GM10266 (cell line): ENCODE measurements around the gene CFLAR.

Experiments
- DNase-seq: peaks from one replicate; pipeline ENCODE4 v3.0.0; 2012; ENCODE audit errors: extremely low spot score
- TF ChIP-seq, protein P1 (sequence below): IDR thresholded peaks from 2 replicates; pipeline ENCODE4 v1.5.1; 2012; ENCODE audit warnings: mild to moderate bottlenecking, low read depth; ENCODE audit not compliant: control insufficient read depth, insufficient read depth; ENCODE audit errors: missing control alignments

Gene CFLAR

DNA sequence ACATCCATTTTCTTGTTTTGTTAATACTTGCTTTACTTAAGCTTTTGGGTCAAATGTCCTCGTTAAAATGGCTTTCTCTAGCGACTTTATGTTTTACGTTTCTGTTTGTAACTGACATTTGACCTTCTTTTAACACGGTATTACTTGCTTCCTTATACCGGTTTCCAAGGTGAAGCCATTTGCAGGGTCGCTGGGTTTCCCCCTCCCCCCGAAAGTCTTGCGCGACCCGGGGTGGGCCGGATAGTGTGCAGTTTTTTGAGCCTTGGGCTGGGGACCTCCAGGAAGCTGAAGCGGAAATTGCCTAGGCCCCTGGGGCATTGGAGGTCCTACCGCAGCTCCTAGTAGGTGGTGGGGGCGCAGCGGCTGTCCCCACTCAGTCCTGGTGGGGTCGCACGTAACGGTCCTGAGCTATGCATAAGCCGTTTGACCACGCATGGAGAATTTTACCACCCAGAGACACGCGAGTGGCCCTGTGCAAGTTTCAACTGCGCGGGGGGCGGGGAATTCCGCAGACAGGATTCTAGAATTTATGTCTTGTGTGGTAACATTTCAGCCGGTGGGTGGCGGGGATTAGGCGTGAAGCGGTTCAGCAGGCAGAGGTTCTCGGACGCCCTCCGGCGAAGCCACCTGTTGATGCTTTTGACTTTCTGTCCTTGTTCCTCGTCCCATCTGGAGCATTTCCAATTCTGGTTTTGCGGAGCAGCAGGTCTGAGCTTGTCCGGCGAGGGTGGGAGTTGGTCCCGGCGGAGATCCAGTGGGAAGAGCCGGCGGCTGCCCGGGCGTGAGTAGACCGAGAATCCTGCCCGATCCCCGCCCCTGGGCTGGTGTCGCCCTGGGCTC is 2.4 kb downstream of the CFLAR start:
- peak; percentile 71 for DNase-seq

GRCh38 chr2:201118961-201119854 is 3.2 kb downstream of the CFLAR start:
- no peak for DNase-seq

More for the DNA sequence above, 2.4 kb downstream of the CFLAR start:
- TF ChIP-seq, protein P1, sequence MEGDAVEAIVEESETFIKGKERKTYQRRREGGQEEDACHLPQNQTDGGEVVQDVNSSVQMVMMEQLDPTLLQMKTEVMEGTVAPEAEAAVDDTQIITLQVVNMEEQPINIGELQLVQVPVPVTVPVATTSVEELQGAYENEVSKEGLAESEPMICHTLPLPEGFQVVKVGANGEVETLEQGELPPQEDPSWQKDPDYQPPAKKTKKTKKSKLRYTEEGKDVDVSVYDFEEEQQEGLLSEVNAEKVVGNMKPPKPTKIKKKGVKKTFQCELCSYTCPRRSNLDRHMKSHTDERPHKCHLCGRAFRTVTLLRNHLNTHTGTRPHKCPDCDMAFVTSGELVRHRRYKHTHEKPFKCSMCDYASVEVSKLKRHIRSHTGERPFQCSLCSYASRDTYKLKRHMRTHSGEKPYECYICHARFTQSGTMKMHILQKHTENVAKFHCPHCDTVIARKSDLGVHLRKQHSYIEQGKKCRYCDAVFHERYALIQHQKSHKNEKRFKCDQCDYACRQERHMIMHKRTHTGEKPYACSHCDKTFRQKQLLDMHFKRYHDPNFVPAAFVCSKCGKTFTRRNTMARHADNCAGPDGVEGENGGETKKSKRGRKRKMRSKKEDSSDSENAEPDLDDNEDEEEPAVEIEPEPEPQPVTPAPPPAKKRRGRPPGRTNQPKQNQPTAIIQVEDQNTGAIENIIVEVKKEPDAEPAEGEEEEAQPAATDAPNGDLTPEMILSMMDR = peak; percentile 48

DNA sequence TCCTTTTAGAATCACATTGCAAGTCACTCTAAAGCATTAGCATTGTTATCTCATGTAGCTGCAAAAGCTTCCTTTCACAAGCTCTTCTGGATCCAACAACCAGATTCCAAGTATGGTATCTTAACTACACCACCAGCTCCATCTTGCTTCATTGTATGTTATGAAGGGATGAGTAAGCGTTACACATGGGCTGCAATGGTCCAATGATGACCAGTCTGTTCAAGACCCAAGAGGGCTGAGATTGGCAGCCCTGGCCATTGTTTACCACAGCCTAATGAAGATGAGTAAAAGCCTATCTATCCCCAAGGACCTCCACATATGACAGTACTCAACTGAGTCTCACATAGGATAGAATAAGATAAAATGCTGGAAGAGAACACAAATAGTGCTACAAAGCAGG is 6.3 kb downstream of the CFLAR start:
- DNase-seq = no peak
- TF ChIP-seq, protein P1 = no peak

More at GRCh38 chr2:201118961-201119854, 3.2 kb downstream of the CFLAR start:
- TF ChIP-seq, protein P1 = no peak

DNA sequence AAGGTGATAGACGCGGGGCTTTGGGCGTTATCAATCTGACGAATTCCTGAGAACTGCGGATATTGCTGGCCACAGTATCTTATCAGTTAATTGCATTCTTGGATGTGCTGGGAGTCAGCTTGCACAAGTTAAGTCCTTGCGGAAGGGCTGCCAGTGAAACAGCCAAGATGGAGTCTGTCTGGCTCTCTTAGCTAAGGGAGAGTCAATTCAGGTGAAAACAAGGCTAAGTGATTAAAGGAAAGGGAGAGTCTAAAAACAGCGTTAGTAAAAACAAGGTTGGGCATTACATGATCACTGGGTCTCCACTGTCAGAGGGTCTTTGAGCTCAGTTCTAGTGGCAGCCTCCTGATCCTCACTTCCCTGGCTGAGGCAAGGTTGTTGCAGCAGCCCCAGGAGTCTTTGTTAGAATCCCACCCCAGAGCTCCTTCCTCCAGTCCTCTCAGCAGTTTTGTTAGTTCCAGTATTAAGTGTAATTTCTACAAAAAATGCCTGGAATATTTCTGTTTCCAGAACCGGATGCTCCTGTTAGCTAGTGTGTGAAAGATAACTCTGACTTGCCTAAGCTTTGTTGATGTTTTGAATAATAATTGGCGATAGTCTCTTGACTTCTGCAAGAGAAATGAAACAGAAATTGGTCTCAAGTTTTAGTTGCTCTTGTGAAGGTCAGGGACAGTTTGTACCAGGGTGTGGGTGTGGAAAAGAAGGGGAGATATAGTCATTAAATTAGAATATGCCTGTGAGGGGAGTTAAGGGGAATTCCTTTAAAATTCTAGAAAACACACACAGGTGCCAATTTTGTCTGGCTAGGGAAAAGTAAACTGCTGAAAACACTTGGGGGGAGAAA is 10.6 kb downstream of the CFLAR start:
- peak; percentile 50 for DNase-seq
- TF ChIP-seq, protein P1 = no peak

DNA sequence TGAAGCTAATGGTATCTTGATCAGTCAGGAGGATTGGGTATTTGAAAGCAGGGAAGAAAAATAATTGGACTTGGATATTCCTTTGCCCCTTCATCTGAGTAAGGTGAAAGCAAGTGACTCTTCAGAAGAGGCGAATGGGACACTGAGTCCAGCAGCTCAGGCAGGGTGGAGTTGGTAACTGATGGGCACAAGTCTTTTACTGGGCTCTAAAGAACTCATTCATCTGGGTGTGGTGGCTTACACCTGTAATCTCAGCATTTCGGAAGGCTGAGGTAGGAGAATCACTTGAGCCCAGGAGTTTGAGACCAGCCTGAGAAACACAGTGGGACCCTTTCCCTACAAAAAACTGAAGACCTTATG is 11.2 kb downstream of the CFLAR start:
- TF ChIP-seq, protein P1 = no peak
- no peak for DNase-seq

DNA sequence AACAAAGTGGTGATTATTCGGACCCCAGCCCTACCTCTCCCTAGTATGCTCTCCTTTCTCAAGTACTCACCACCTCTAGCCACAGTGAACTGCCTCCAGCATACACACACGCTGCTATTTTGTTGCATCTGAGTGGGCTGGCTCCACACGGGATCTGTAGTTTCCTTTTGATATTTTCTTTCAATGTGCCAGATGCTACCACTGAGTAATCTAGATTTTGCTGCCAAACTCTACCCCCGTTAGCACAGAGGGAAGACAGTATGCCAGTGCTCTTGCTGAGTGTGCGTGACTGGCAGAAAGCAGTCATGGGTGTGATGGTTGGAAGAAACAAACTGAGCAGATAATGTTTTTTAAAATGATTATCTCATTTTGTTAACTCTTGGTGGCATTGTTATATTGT is 11.6 kb downstream of the CFLAR start:
- TF ChIP-seq, protein P1 = no peak
- no peak for DNase-seq
